ENCODE measurements around the gene EGLN3.
"Not testable (repeated sequence)": the region's sequence is repeated elsewhere in the genome, so short reads cannot be mapped to it uniquely, and the experiment has no call there.

The EGLN3 gene

GRCh38 chr14:33950320-33951182 lies at the start of gene EGLN3:
Gene EGLN3, minus strand, starts transcription at chr14:33951074. Its CDS starts 322 bp downstream, at chr14:33950752.
- DNase-seq: peak; percentile 67

DNA sequence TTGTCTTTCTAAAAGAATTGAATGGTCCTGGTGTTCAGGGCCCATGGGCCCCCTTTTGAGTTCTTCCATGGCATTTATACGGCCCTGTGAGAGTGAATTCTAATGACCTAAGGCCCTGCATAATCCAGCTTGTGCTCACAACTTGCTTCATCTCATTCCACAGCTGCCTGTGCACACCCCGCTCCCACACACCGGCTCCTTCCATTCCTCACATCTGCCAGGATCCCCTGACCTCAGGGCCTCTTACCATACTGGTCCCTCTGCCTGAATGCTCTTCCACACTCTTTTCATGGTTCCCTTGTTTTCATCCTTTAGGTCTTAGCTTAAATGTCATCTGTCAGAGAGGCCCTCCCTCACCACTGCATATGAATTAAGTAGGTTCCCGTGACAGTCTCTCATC lies 49.5 kb upstream of the EGLN3 start:
- no peak for DNase-seq

GRCh38 chr14:33999771-34000291 lies 49.0 kb upstream of the EGLN3 start:
- no peak for DNase-seq

DNA sequence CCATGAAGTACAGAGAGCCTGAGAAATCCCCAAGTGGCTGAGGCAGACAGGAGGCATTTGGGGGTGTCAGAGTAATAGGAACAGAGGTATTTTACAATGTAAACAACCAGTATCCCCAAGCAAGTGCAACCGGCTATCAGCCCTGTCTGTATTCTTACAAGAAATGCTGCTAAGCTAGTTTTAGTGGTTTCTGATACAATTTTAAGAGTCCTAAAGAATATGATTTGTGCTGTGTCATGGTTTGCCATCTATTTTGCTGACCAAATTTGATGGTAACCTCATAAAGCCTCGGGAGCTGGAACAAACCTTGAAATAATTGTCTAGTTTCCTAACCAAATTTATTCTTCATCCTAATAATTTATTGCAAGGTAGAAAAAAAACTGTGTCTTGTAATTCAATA lies 46.7 kb upstream of the EGLN3 start:
- no peak for DNase-seq

GRCh38 chr14:33996462-33996861 lies 45.6 kb upstream of the EGLN3 start:
- DNase-seq: no peak

DNA sequence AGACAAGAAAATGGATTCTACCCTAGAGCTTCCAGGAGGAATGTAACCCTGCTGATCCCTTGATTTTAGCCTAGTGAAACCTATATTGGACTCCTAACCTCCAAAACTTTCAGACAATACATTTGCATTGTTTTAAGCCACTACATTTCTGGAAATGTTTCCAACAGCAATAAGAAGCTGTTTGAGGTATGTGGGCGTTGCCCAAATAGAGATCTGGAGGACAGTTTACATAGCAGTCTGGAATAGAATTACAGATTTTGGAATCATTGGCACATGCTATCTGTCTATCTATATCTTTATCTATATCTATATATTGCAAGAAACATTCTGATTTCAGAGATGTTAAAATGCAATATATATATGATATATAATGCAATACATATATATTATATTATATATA lies 42.4 kb upstream of the EGLN3 start:
- DNase-seq: no peak

DNA sequence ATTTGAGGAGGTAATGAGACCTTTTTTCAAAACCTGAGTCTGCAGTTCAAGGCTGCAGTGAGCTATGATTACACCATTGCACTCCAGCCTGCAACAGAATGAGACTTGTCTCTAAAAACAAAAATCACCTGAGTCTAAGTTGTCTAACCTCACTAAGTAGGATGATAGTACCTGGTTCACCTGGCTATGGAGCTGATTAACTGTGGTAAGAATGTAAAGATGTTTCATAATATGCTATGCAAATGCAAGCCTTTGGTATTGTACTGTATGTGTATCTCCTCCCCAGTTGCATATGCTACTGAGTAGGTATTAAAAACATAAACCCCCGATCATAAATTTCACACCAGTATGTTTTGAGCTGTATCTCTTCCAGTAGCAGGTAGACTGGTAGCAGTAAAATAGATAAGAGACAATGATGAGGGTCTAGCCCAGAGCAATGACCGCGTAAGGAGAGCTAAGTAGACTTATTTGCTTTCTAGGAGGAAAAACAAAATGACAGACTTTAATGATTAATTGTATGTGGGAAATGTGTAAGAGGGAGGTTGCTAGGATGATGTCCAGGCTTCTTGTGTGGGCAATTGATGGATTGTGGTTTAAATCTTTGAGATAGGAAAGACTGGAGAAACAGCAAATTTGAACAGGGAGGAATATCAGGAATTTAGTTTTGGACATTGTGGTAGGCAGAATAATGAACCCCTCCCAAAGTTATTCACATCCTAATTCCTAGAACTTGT lies 41.6 kb upstream of the EGLN3 start:
- no peak for DNase-seq

DNA sequence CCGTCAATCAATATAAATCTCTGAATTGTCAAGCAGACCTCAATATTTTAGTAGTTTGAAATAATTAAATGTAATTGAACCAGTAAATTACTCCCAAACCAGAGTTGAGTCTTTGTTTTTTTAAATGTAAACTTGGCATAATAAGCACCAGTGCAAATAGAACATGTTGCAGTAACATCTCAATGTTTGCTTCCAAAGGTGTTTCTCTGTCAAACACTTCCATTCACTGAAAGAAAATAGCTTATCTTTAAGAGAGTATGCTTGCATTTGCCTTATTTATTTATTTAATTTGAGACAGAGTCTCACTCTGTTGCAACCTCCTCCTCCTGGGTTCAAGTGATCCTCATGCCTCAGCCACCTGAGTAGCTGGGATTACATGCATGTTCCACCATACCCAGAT lies 39.9 kb upstream of the EGLN3 start:
- DNase-seq: no peak

DNA sequence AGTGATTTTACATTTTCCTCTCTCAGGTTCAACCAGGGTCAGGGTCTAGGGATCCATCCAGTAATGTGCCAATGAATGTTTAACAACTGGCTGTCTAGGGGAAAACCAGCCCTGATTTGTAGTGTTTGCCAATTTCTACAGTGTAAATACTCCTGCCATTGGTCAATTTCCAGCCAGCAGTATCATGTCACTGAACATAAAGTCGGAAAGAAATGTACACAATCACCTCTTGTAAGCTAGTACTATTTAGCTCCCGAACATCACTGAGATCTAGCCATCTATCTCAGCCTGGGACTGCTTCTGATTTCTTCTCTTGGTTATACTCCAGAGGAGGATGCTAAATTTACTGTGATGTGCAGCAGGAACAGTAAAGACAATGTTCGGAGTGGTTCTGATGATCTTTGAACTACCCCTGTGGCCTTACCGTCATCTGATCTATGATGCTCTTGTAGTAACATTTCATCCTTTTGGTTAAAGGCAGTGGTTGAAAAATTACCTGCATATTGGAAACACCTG lies 36.7 kb upstream of the EGLN3 start:
- no peak for DNase-seq

DNA sequence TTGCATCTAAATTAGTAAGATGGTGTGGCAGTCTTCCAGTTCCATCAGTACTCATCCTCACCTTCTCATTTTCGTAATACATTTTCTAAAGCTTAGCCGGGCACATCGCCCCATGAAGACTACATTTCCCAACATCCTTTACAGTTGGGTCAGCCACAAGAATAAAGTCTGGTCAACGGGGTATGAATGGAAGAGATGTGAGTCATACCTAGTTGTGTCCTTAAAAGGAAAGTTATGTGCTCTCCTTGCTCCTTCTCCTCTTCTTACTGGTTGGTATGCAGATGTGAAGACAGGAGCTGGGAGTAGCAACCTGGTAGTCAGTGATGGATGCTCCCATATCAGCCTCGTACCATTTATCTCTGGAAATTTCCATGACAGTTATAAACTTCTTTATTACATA lies 35.9 kb upstream of the EGLN3 start:
- no peak for DNase-seq

DNA sequence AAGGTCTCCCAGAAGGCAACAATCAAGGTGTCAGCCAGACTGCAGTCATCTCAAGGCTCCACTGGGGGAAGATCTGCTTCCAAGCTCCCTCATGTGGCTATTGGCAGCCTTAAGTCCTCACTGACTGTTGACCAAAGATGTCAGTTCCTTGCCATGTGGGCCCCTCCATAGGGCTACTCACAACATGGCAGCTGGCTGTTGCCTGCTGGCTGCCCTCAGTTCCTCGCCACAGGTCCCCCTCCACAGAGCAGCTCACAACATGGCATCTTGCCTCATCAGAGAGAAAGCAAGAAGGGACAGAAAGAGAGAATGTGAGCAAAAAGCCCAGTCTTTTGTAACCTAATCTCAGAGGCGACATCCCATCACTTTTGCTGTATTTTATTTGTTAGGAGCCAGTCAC lies 34.4 kb upstream of the EGLN3 start:
- DNase-seq: no peak

GRCh38 chr14:33979613-33980276 lies 28.9 kb upstream of the EGLN3 start:
- no peak for DNase-seq

GRCh38 chr14:33978892-33979612 lies 28.2 kb upstream of the EGLN3 start:
- DNase-seq: no peak

- DNase-seq: no peak
Measured at GRCh38 chr14:33972583-33973081, 21.8 kb upstream of the EGLN3 start.

DNA sequence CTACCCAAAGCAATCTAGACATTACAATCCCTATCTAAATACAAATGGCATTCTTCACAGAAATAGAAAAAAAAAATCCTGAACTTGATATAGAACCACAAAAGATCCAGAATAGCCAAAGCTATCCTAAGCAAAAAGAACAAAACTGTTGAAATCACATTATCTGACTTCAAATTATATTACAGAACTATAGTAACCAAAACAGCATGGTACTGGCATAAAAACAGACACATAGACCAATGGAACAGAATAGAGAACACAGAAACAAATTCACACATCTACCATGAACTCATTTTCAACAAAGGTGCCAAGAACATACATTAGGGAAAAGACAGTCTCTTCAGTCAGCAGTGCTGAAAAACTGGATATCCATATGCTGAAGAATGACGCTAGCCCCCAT lies 19.0 kb upstream of the EGLN3 start:
- not testable (repeated sequence) for DNase-seq

DNA sequence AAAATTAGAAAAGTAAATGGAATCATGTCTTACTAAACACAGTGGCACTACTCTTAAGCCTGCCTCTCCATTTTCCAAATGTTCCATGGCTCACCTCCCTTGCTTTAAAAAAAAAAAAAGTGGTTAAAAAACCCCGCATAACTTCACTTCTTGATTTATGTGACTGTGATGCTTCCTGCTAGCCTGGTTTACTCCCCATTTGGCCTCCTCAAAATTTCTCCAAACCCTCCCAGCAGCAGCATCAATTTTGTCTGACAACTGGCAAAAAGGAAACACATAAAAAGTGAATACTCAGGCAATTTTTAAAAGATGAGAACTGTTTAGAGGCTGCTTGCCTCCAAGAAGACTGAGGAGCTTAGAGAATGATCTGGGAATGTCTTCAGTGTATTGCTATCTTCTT lies 17.8 kb upstream of the EGLN3 start:
- no peak for DNase-seq

DNA sequence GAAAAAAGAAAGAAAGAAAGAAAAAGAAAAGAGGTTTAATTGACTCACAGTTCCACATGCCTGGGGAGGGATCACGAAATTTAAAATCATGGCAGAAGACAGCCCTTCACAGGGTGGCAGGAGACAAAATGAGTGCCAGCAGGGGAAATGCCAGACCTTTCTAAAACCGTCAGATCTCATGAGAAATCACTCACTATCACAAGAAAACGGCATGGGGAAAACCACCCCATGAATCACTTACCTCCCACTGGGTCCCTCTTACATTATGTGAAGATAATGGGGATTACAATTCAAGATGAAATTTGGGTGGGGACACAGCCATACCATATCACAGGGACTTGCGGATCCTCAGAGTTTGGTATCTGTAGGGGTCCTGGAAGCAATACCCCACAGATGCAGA lies 16.3 kb upstream of the EGLN3 start:
- DNase-seq: no peak

DNA sequence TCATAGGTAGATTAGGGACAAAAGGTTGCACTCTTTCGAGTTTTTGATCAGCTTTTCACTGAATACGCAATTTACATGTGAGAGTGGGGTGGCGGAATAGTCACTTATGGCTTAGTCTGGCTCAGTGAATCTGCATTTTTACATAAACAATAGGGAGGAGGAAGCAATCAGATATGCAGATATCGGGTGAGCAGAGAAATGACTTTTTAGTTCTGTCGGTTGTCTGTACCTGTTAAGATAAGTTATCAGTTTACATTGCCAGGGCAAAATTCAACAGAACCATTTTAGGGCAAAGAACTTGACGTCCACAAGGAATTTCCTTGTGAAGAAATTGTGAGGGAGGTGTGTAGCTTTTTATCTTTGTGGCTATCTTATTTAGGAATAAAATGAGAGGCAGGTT lies 15.4 kb upstream of the EGLN3 start:
- DNase-seq: no peak

DNA sequence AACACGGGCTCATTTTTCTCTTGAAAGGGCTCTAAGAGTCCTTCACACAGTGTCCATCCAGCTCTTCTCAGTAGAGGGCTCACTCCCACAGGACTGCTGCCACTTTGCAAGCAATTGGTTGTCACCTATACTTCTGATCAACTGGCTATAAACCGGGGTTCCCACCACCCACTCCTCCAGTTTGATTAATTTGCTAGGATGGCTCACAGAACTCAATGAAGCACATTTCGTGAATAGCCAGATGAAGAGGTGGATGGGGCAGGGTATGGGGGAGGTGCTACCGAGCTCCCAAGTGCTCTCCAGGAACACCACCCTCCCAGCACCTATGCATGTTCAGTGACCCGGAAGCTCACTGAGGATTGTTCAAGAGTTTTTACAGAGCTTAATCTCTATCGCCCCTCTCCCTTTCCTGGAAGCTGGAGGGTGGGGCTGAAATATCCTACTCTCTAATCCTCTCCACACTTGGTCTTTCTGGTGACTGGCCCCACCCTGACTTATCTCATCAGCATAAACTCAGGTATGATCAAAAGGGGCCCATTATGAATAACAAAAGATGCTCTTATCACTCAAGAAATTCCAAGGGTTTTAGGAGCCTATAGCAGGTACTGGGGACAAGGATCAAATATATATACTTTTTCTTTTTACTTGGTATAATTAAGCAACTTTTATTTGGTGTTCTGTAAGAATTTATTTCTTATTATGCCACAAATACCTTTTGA lies 13.9 kb upstream of the EGLN3 start:
- no peak for DNase-seq

DNA sequence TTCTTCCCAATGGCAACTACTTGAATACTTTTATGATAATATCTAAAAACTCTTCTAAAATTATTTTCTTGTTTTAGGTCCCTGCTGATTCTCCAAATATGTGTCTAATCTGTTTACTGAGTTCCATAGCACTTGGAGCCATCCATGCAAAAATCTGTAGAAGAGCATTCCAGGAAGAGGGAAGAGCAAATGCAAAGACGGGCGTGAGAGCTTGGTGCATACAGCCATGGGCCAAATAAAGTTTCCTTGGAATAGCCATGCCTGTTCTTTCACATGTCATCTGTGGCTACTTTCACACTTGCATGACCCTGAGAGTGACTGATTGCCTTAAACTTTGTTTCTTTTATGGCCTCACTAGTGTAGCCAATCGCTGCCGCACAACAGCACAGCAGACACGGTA lies 13.0 kb upstream of the EGLN3 start:
- no peak for DNase-seq

DNA sequence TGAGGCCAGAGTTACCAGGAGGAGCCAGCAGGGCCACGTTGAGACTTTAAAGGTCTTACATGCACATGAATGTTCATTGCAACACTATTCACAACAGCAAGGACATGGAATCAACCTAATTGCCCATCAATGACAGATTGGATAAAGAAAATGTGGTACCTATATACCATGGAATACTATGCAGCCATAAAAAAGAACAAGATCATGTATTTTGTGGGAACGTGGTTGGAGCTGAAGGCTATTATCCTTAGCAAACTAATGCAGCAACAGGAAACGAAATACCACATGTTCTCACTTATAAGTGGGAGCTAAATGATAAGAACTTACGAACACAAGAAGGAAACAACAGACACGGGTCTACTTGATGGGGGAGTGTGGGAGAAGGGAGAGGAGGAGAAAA lies 11.6 kb upstream of the EGLN3 start:
- DNase-seq: not testable (repeated sequence)

GRCh38 chr14:33962016-33962415 lies 11.1 kb upstream of the EGLN3 start:
- DNase-seq: no peak
